Fibroblast of gingiva (primary cell): ENCODE measurements around the gene SNX10.

ENCODE experiments used
- DNase-seq: peaks from one replicate; pipeline ENCODE4 v3.0.0-alpha.2; 2011; ENCODE audit warnings: low read depth

SNX10 gene

GRCh38 chr7:26404189-26404996 is 112.7 kb downstream of the SNX10 start:
- no peak for DNase-seq

GRCh38 chr7:26406433-26406832 is 114.8 kb downstream of the SNX10 start:
- no peak for DNase-seq

GRCh38 chr7:26409661-26410547 is 118.2 kb downstream of the SNX10 start:
- no peak for DNase-seq

- DNase-seq, result no peak
Measured at GRCh38 chr7:26413007-26413691, 121.5 kb downstream of the SNX10 start.

- no peak for DNase-seq
Measured at GRCh38 chr7:26416004-26416403, 124.3 kb downstream of the SNX10 start.

GRCh38 chr7:26417911-26418413 is 126.3 kb downstream of the SNX10 start:
- no peak for DNase-seq

- DNase-seq, result no peak
Measured at GRCh38 chr7:26419198-26419597, 127.5 kb downstream of the SNX10 start.

GRCh38 chr7:26420422-26421019 is 128.9 kb downstream of the SNX10 start:
- DNase-seq, result no peak

GRCh38 chr7:26422761-26423160 is 131.1 kb downstream of the SNX10 start:
- DNase-seq, result no peak

GRCh38 chr7:26423436-26423835 is 131.8 kb downstream of the SNX10 start:
- DNase-seq, result no peak
